Keratinocyte (primary cell): ENCODE data around the gene GPSM1. TPM values are rescaled to one million over a fixed set of nuclear protein-coding genes. Genes with fewer than 3 reads are reported as not detected.

Experiments
- DNase-seq: peaks from one replicate; pipeline ENCODE4 v3.0.0-alpha.2; 2011; ENCODE audit warnings: low read depth, missing footprints, low spot score
- FAIRE-seq: peaks from 2 replicates; lab custom pipeline; 2011; peaks lifted over from hg19 to GRCh38; lab: Jason Lieb, UNC
- H2AFZ ChIP-seq: 2 replicates; pipeline ENCODE4 v1.6.0; 2012; ENCODE audit warnings: low read length, control low read depth, inconsistent platforms; ENCODE audit not compliant: control insufficient read depth
- H3K27ac ChIP-seq: 2 replicates; pipeline ENCODE4 v1.5.1; 2011; ENCODE audit warnings: low read length; ENCODE audit not compliant: control insufficient read depth, insufficient read depth
- H3K27me3 ChIP-seq: 3 replicates; pipeline ENCODE4 v1.6.0; 2011; ENCODE audit warnings: low read length; ENCODE audit not compliant: control insufficient read depth, insufficient read depth; ENCODE audit errors: extremely low read depth
- H3K36me3 ChIP-seq, 2 experiments: 2 replicates in 1 of 2; 3 replicates in 1 of 2; pipeline ENCODE4 v1.5.1; 2011; ENCODE audit warnings: low read length in 2 of 2, mild to moderate bottlenecking in 1 of 2; ENCODE audit not compliant: control insufficient read depth in 2 of 2, insufficient read depth in 2 of 2; ENCODE audit errors: extremely low read depth in 1 of 2
- H3K4me1 ChIP-seq: 3 replicates; pipeline ENCODE4 v1.5.1; 2011; ENCODE audit warnings: low read length; ENCODE audit not compliant: control insufficient read depth, insufficient read depth; ENCODE audit errors: extremely low read depth
- H3K4me2 ChIP-seq: 3 replicates; pipeline ENCODE4 v1.6.0; 2011; ENCODE audit warnings: low read depth, low read length; ENCODE audit not compliant: control insufficient read depth, insufficient read depth; ENCODE audit errors: extremely low read depth
- H3K4me3 ChIP-seq, 3 experiments: fragments of 200-600 bp in 1 of 3; sonication (generic) in 1 of 3; 2 replicates in 2 of 3; 3 replicates in 1 of 3; pipeline ENCODE4 v1.5.1; 2011 to 2016; ENCODE audit warnings: low read length in 3 of 3, mild to moderate bottlenecking in 3 of 3, control low read depth in 2 of 3, inconsistent platforms in 1 of 3, low read depth in 1 of 3, mixed read lengths in 1 of 3, mixed run types in 1 of 3, moderate library complexity in 1 of 3; ENCODE audit not compliant: control insufficient read depth in 2 of 3, insufficient read depth in 2 of 3; ENCODE audit errors: extremely low read depth in 1 of 3
- H3K79me2 ChIP-seq: 2 replicates; pipeline ENCODE4 v1.6.0; 2012; ENCODE audit warnings: low read length; ENCODE audit not compliant: control insufficient read depth, insufficient read depth
- H3K9ac ChIP-seq: 3 replicates; pipeline ENCODE4 v1.6.0; 2011; ENCODE audit warnings: low read length; ENCODE audit not compliant: control insufficient read depth, insufficient read depth; ENCODE audit errors: extremely low read depth
- H3K9me1 ChIP-seq: 3 replicates; pipeline ENCODE4 v1.6.0; 2011; ENCODE audit warnings: low read length; ENCODE audit not compliant: control insufficient read depth, insufficient read depth; ENCODE audit errors: extremely low read depth
- H3K9me3 ChIP-seq: 2 replicates; pipeline ENCODE4 v1.5.1; 2012; ENCODE audit warnings: low read depth, low read length; ENCODE audit not compliant: control insufficient read depth
- H4K20me1 ChIP-seq: 3 replicates; pipeline ENCODE4 v1.6.0; 2011; ENCODE audit warnings: low read length; ENCODE audit not compliant: control insufficient read depth, insufficient read depth; ENCODE audit errors: extremely low read depth
- CTCF ChIP-seq, 3 experiments: IDR thresholded peaks in 1 of 3; conservative IDR thresholded peaks in 1 of 3; optimal IDR thresholded peaks in 1 of 3; 2 replicates in 2 of 3; 3 replicates in 1 of 3; pipeline versions ENCODE3 to v1.5.1; 2011; ENCODE audit warnings: low read length in 3 of 3, mild to moderate bottlenecking in 3 of 3, moderate library complexity in 2 of 3, control low read depth in 1 of 3, inconsistent platforms in 1 of 3; ENCODE audit not compliant: insufficient read depth in 2 of 3; ENCODE audit errors: extremely low read depth in 1 of 3
- EZH2 ChIP-seq: IDR thresholded peaks from one replicate; pipeline ENCODE4 v1.6.1; 2012; ENCODE audit warnings: inconsistent platforms, mild to moderate bottlenecking, low read length, moderate library complexity
- dilution Hi-C: fragments of 300-500 bp; cut with MboI; formaldehyde crosslinking; loops from one replicate; pipeline ENCODE4 v1.7.0; 2020; ENCODE audit warnings: low sequenced_read_pairs; ENCODE audit not compliant: extremely low pct_ligation_motif_present
- polyA plus RNA-seq, 5 experiments: library from polyadenylated mRNA; depleted of rRNA in 3 of 5; stranded (reverse) in 3 of 5; stranded (forward) in 1 of 5; unstranded in 1 of 5; fragments of >200 nt; gene quantifications; 1 replicate in 1 of 5; 2 replicates in 3 of 5; 3 replicates in 1 of 5; pipeline versions ENCODE4 v1.2.1 to v1.2.3, GENCODE V29; 2011 to 2012; ENCODE audit warnings: missing spikeins in 2 of 5, low read depth in 1 of 5, low replicate concordance in 1 of 5

Gene GPSM1
- polyA plus RNA-seq, 1 donor (not counting 4 experiments of a cell fraction or from before 2014, with no cell fraction given) = 2.5 TPM

GRCh38 chr9:136314056-136314416, 13.3 kb upstream of the GPSM1 start:
- no peaks in the 10 kb centered on the region for H3K9me1 ChIP-seq
- dilution Hi-C loops = no loop called here
- no peak overlapping the region for H2AFZ ChIP-seq
- no peak overlapping the region for H3K27ac ChIP-seq
- TF ChIP-seq CTCF (optimal IDR thresholded peaks at IDR 0.05 in 1 of 3, IDR thresholded peaks at IDR 0.05 in 1 of 3, conservative IDR thresholded peaks at IDR 0.05 in 1 of 3; ENCODE audit: extremely low read depth in 1 of 3, insufficient read depth in 2 of 3, low read length in 3 of 3) = no peak
- TF ChIP-seq EZH2 = no peak
- peaks cover 6% of the 10 kb centered on the region for H3K9me3 ChIP-seq
- H3K79me2 ChIP-seq = no peaks in the 10 kb centered on the region
- H3K36me3 ChIP-seq = no peaks in the 10 kb centered on the region
- FAIRE-seq = no peak
- H3K9ac ChIP-seq = no peak overlapping the region
- H3K4me2 ChIP-seq = no peak overlapping the region
- H4K20me1 ChIP-seq = no peaks in the 10 kb centered on the region
- H3K4me3 ChIP-seq = no peak overlapping the region
- no peak for DNase-seq
- peaks cover 4% of the 10 kb centered on the region for H3K4me1 ChIP-seq
- no peaks in the 10 kb centered on the region for H3K27me3 ChIP-seq

GRCh38 chr9:136314944-136315343, 12.4 kb upstream of the GPSM1 start:
- Histone ChIP-seq H3K4me2 (no peak overlapping the region), H3K27me3 (no peaks in the 10 kb centered on the region), H3K27ac (no peak overlapping the region), H3K4me3 (no peak overlapping the region), H3K9ac (no peak overlapping the region), H2AFZ (no peak overlapping the region), H3K79me2 (no peaks in the 10 kb centered on the region), H3K9me3 (peaks cover 6% of the 10 kb centered on the region), H4K20me1 (no peaks in the 10 kb centered on the region), H3K4me1 (peaks cover 4% of the 10 kb centered on the region), H3K9me1 (no peaks in the 10 kb centered on the region), H3K36me3 (no peaks in the 10 kb centered on the region)
- FAIRE-seq (no peak), DNase-seq (no peak)
- TF ChIP-seq EZH2 (no peak), CTCF (optimal IDR thresholded peaks at IDR 0.05 in 1 of 3, IDR thresholded peaks at IDR 0.05 in 1 of 3, conservative IDR thresholded peaks at IDR 0.05 in 1 of 3; ENCODE audit: extremely low read depth in 1 of 3, insufficient read depth in 2 of 3, low read length in 3 of 3) (no peak)
- dilution Hi-C loops = no loop called here
